Measurements from ENCODE around the gene CIB2. TPM values are rescaled to one million over a fixed set of nuclear protein-coding genes. Genes with fewer than 3 reads are reported as not detected.
A peak's percentile ranks its signal among the peaks of the same experiment; 100 is the strongest.

Gene CIB2
- polyA plus RNA-seq, 1 of the 3 experiments (the other 2 are of a cell fraction): 39.6 TPM

DNA sequence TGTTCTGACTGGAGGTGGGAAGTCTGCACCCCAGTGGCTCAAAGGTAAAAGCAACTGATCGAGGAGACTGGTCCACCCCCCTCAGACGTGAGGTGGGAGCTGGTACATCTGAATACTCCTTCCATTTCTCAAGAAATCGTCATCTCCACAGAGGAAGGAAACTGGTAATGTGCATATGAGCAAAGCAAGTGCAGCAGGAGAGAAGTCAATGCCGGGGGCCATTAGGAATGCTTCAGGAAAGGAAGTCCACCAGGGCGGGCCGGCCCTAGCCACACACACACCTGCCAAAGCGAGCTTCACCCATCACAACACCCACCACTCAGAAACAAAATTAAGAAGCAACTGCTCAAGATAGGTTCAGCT, 62.2 kb downstream of the CIB2 start:
- peaks cover 24% of the 10 kb centered on the region for H4K20me1 ChIP-seq (ENCODE audit: insufficient read depth)
- H3K9me3 ChIP-seq: no peaks in the 10 kb centered on the region

More for the DNA sequence above, 62.2 kb downstream of the CIB2 start:
- Histone ChIP-seq H3F3A (replicated peaks; ENCODE audit: insufficient read depth) (peaks cover 30% of the 10 kb centered on the region), H3K36me3 (replicated peaks in 1 of 2; ENCODE audit: control insufficient read depth in 1 of 2, insufficient read depth in 2 of 2, low read length in 1 of 2) (no peaks in the 10 kb centered on the region), H3K79me2 (ENCODE audit: insufficient read depth) (peaks cover 96% of the 10 kb centered on the region), H3K4me1 (ENCODE audit: control insufficient read depth in 1 of 2, insufficient read depth in 2 of 2, low read depth in 1 of 2, low read length in 1 of 2) (peaks cover 65 to 84% of the 10 kb centered on the region in 2 experiments), H2AFZ (ENCODE audit: low read depth) (no peak overlapping the region), H3K27ac (ENCODE audit: low read depth in 2 of 2, low read length in 1 of 2) (peak overlapping the region; percentile 86 to 99; a peak in 3 of 4 replicates), H3K4me2 (peak overlapping the region; percentile 52), H3K9me2 (no peaks in the 10 kb centered on the region), H3K9ac (no peak overlapping the region), H3K4me3 (ENCODE audit: low read depth in 2 of 2, low read length in 1 of 2) (no peak overlapping the region), H3K27me3 (ENCODE audit: insufficient read depth) (no peaks in the 10 kb centered on the region)
- no peak for DNase-seq
- ChIA-PET CTCF (interaction anchor here (1.4 to 5.7 kb wide), 5 partner anchors 39 to 171 kb away, joined by 3 to 39 read pairs (median 3); no protein-coding TSS in a partner anchor), POLR2A (no interaction called here)
- TF ChIP-seq, protein P1, sequence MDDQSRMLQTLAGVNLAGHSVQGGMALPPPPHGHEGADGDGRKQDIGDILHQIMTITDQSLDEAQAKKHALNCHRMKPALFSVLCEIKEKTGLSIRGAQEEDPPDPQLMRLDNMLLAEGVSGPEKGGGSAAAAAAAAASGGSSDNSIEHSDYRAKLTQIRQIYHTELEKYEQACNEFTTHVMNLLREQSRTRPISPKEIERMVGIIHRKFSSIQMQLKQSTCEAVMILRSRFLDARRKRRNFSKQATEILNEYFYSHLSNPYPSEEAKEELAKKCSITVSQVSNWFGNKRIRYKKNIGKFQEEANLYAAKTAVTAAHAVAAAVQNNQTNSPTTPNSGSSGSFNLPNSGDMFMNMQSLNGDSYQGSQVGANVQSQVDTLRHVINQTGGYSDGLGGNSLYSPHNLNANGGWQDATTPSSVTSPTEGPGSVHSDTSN (IDR thresholded peaks at IDR 0.05): no peak
- TF ChIP-seq, protein P2, sequence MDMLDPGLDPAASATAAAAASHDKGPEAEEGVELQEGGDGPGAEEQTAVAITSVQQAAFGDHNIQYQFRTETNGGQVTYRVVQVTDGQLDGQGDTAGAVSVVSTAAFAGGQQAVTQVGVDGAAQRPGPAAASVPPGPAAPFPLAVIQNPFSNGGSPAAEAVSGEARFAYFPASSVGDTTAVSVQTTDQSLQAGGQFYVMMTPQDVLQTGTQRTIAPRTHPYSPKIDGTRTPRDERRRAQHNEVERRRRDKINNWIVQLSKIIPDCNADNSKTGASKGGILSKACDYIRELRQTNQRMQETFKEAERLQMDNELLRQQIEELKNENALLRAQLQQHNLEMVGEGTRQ (IDR thresholded peaks at IDR 0.05; ENCODE audit: borderline replicate concordance, low read depth, low read length): no peak
- TF ChIP-seq NFIC (IDR thresholded peaks at IDR 0.05; ENCODE audit: borderline replicate concordance): no peak
- TF ChIP-seq YY1 (IDR thresholded peaks at IDR 0.05; ENCODE audit: low read depth): no peak
- TF ChIP-seq, protein P3, sequence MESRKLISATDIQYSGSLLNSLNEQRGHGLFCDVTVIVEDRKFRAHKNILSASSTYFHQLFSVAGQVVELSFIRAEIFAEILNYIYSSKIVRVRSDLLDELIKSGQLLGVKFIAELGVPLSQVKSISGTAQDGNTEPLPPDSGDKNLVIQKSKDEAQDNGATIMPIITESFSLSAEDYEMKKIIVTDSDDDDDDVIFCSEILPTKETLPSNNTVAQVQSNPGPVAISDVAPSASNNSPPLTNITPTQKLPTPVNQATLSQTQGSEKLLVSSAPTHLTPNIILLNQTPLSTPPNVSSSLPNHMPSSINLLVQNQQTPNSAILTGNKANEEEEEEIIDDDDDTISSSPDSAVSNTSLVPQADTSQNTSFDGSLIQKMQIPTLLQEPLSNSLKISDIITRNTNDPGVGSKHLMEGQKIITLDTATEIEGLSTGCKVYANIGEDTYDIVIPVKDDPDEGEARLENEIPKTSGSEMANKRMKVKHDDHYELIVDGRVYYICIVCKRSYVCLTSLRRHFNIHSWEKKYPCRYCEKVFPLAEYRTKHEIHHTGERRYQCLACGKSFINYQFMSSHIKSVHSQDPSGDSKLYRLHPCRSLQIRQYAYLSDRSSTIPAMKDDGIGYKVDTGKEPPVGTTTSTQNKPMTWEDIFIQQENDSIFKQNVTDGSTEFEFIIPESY (IDR thresholded peaks at IDR 0.05; ENCODE audit: borderline replicate concordance, low read depth): no peak
- TF ChIP-seq, protein P4, sequence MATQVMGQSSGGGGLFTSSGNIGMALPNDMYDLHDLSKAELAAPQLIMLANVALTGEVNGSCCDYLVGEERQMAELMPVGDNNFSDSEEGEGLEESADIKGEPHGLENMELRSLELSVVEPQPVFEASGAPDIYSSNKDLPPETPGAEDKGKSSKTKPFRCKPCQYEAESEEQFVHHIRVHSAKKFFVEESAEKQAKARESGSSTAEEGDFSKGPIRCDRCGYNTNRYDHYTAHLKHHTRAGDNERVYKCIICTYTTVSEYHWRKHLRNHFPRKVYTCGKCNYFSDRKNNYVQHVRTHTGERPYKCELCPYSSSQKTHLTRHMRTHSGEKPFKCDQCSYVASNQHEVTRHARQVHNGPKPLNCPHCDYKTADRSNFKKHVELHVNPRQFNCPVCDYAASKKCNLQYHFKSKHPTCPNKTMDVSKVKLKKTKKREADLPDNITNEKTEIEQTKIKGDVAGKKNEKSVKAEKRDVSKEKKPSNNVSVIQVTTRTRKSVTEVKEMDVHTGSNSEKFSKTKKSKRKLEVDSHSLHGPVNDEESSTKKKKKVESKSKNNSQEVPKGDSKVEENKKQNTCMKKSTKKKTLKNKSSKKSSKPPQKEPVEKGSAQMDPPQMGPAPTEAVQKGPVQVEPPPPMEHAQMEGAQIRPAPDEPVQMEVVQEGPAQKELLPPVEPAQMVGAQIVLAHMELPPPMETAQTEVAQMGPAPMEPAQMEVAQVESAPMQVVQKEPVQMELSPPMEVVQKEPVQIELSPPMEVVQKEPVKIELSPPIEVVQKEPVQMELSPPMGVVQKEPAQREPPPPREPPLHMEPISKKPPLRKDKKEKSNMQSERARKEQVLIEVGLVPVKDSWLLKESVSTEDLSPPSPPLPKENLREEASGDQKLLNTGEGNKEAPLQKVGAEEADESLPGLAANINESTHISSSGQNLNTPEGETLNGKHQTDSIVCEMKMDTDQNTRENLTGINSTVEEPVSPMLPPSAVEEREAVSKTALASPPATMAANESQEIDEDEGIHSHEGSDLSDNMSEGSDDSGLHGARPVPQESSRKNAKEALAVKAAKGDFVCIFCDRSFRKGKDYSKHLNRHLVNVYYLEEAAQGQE (IDR thresholded peaks at IDR 0.05; ENCODE audit: low read depth, low read length): no peak
- TF ChIP-seq, protein P5, sequence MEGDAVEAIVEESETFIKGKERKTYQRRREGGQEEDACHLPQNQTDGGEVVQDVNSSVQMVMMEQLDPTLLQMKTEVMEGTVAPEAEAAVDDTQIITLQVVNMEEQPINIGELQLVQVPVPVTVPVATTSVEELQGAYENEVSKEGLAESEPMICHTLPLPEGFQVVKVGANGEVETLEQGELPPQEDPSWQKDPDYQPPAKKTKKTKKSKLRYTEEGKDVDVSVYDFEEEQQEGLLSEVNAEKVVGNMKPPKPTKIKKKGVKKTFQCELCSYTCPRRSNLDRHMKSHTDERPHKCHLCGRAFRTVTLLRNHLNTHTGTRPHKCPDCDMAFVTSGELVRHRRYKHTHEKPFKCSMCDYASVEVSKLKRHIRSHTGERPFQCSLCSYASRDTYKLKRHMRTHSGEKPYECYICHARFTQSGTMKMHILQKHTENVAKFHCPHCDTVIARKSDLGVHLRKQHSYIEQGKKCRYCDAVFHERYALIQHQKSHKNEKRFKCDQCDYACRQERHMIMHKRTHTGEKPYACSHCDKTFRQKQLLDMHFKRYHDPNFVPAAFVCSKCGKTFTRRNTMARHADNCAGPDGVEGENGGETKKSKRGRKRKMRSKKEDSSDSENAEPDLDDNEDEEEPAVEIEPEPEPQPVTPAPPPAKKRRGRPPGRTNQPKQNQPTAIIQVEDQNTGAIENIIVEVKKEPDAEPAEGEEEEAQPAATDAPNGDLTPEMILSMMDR (IDR thresholded peaks at IDR 0.05): no peak
- TF ChIP-seq SIN3A (IDR thresholded peaks at IDR 0.05; ENCODE audit: borderline replicate concordance, low read depth, low read length): no peak
- TF ChIP-seq FOSL2 (IDR thresholded peaks at IDR 0.05; ENCODE audit: borderline replicate concordance, low read depth): no peak
- no peak for TF ChIP-seq FOXJ3 (CRISPR knock-in tag; IDR thresholded peaks at IDR 0.05)
- WGBS (ENCODE audit: low lambda C conversion rate): 87% methylated on average over 5 of the region's 7 CpGs
